GM19035 (cell line): Measurements from ENCODE around the gene QSOX1.

ENCODE experiments used
- ATAC-seq: cut with Tn5 transposase; IDR thresholded peaks from one replicate; pipeline ENCODE4 v1.9.1; 2021; ENCODE audit not compliant: unreplicated experiment

QSOX1 gene

GRCh38 chr1:180144659-180145357 is 9.9 kb upstream of the QSOX1 start:
- no peak for ATAC-seq

- ATAC-seq, result no peak
Observed at GRCh38 chr1:180145446-180145845, 9.2 kb upstream of the QSOX1 start.

GRCh38 chr1:180150982-180151381 is 3.7 kb upstream of the QSOX1 start:
- no peak for ATAC-seq

- ATAC-seq, result no peak
Observed at GRCh38 chr1:180151508-180151907, 3.2 kb upstream of the QSOX1 start.

- ATAC-seq, result no peak
Observed at GRCh38 chr1:180152588-180152987, 2.1 kb upstream of the QSOX1 start.

GRCh38 chr1:180153032-180153431 is 1.6 kb upstream of the QSOX1 start:
- no peak for ATAC-seq

GRCh38 chr1:180154003-180154324 is 705 bp upstream of the QSOX1 start:
- ATAC-seq, result no peak

- ATAC-seq, result no peak
Observed at GRCh38 chr1:180155182-180155682, 563 bp downstream of the QSOX1 start.

GRCh38 chr1:180156201-180156600 is 1.5 kb downstream of the QSOX1 start:
- no peak for ATAC-seq

- no peak for ATAC-seq
Observed at GRCh38 chr1:180156631-180157091, 2.0 kb downstream of the QSOX1 start.

GRCh38 chr1:180157108-180157507 is 2.4 kb downstream of the QSOX1 start:
- ATAC-seq, result no peak

GRCh38 chr1:180157576-180158057 is 2.9 kb downstream of the QSOX1 start:
- ATAC-seq, result no peak

- no peak for ATAC-seq
Observed at GRCh38 chr1:180158149-180159147, 3.8 kb downstream of the QSOX1 start.

GRCh38 chr1:180160357-180160756 is 5.7 kb downstream of the QSOX1 start:
- no peak for ATAC-seq

- ATAC-seq, result no peak
Observed at GRCh38 chr1:180163041-180163440, 8.4 kb downstream of the QSOX1 start.

GRCh38 chr1:180165096-180165495 is 10.4 kb downstream of the QSOX1 start:
- ATAC-seq, result no peak

- ATAC-seq, result no peak
Observed at GRCh38 chr1:180165509-180166435, 11.1 kb downstream of the QSOX1 start.

- no peak for ATAC-seq
Observed at GRCh38 chr1:180166436-180166800, 11.7 kb downstream of the QSOX1 start.

- no peak for ATAC-seq
Observed at GRCh38 chr1:180167021-180167701, 12.5 kb downstream of the QSOX1 start.
